ENCODE measurements around the gene SLC9A3.

- TF ChIP-seq GATA2 (IDR thresholded peaks at IDR 0.05; ENCODE audit: low read depth, low read length): no peak
- no peak for TF ChIP-seq GATA3 (IDR thresholded peaks at IDR 0.05; ENCODE audit: low read depth, low read length)
These were observed 10.8 kb upstream of the SLC9A3 start for GRCh38 chr5:534743-535671.

Data from SH-SY5Y (cell line).